PC-3 (cell line): ENCODE results near the gene RAB3B. TPM values are rescaled to one million over a fixed set of nuclear protein-coding genes. Genes with fewer than 3 reads are reported as not detected.

Experiments
- ATAC-seq: fragments of 200-7000 bp; cut with Tn5 transposase; 2 replicates; pipeline ENCODE4 v1.9.1; 2020; ENCODE audit warnings: mild to moderate bottlenecking, moderate library complexity
- Bru-seq: library from RNA; stranded (reverse); fragments of 400-500 nt; gene quantifications from one replicate; lab custom pipeline; 2021; lab: Mats Ljungman, UMichigan
- BruChase-seq, 2 experiments: library from RNA; stranded (reverse); fragments of 400-500 nt; gene quantifications; one replicate each; lab custom pipeline; 2021; lab: Mats Ljungman, UMichigan
- BruUV-seq: library from RNA; stranded (reverse); fragments of 400-500 nt; replicated peaks from 2 replicates; lab custom pipeline; 2021; lab: Mats Ljungman, UMichigan
- CTCF ChIA-PET: fragments of 300-600 bp; sonication (Branson Sonifier 250); formaldehyde crosslinking; loops from one replicate; lab custom pipeline; 2022; ENCODE audit warnings: antibody characterized with exemption; lab: Charles Lee
- POLR2A ChIA-PET: fragments of 300-600 bp; sonication (Branson Sonifier 250); formaldehyde crosslinking; loops from one replicate; lab custom pipeline; 2022; ENCODE audit warnings: antibody characterized with exemption; ENCODE audit not compliant: unreplicated experiment; lab: Charles Lee
- DNase-seq: peaks from one replicate; pipeline ENCODE4 v3.0.0-alpha.2; 2015
- H2AFZ ChIP-seq: fragments of 300-600 bp; sonication (generic); 2 replicates; pipeline ENCODE4 v1.6.0; 2016; ENCODE audit warnings: antibody characterized with exemption, low read length
- H3F3A ChIP-seq: fragments of 300-600 bp; sonication (generic); one replicate; pipeline ENCODE4 v1.6.0; 2017; ENCODE audit warnings: antibody characterized with exemption, low read length, control low read depth, mild to moderate bottlenecking; ENCODE audit not compliant: unreplicated experiment
- H3K27ac ChIP-seq: fragments of 300-600 bp; sonication (generic); 2 replicates; pipeline ENCODE4 v1.5.1; 2016; ENCODE audit warnings: mild to moderate bottlenecking, low read length
- H3K27me3 ChIP-seq: fragments of 300-600 bp; sonication (generic); 2 replicates; pipeline ENCODE4 v1.6.1; 2016; ENCODE audit warnings: low read length, mixed read lengths
- H3K36me3 ChIP-seq: fragments of 300-600 bp; sonication (generic); 2 replicates; pipeline ENCODE4 v1.6.1; 2016; ENCODE audit warnings: low read depth, mixed run types, low read length, mixed read lengths
- H3K4me1 ChIP-seq: fragments of 300-600 bp; sonication (generic); 2 replicates; pipeline ENCODE4 v1.5.1; 2016; ENCODE audit warnings: low read length; ENCODE audit not compliant: insufficient read depth
- H3K4me2 ChIP-seq: fragments of 300-600 bp; sonication (generic); 2 replicates; pipeline ENCODE4 v1.6.0; 2016; ENCODE audit warnings: low read length
- H3K4me3 ChIP-seq: fragments of 300-600 bp; sonication (generic); 2 replicates; pipeline ENCODE4 v1.5.1; 2016; ENCODE audit warnings: mild to moderate bottlenecking, low read length, mixed read lengths
- H3K79me2 ChIP-seq: fragments of 300-600 bp; sonication (generic); 2 replicates; pipeline ENCODE4 v1.6.1; 2017; ENCODE audit warnings: low read length, mixed read lengths
- H3K9ac ChIP-seq: fragments of 300-600 bp; sonication (generic); 2 replicates; pipeline ENCODE4 v1.6.0; 2016; ENCODE audit warnings: mild to moderate bottlenecking, low read length
- H3K9me2 ChIP-seq: fragments of 300-600 bp; sonication (generic); replicated peaks from 2 replicates; pipeline ENCODE4 v1.6.1; 2016; ENCODE audit warnings: mixed run types, low read length, mixed read lengths
- H3K9me3 ChIP-seq: fragments of 300-600 bp; sonication (generic); 2 replicates; pipeline ENCODE4 v1.6.1; 2016; ENCODE audit warnings: low read length, mixed read lengths
- H4K20me1 ChIP-seq: fragments of 300-600 bp; sonication (generic); 2 replicates; pipeline ENCODE4 v1.6.1; 2016; ENCODE audit warnings: low read length, mixed read lengths
- EZH2 ChIP-seq: fragments of 300-600 bp; sonication (generic); IDR thresholded peaks from one replicate; pipeline ENCODE4 v1.6.1; 2017; ENCODE audit warnings: antibody characterized with exemption, mild to moderate bottlenecking, low read length; ENCODE audit not compliant: unreplicated experiment
- EZH2phosphoT487 ChIP-seq: fragments of 300-600 bp; sonication (generic); IDR thresholded peaks from 2 replicates; pipeline ENCODE4 v1.6.1; 2018; ENCODE audit warnings: mild to moderate bottlenecking, antibody characterized with exemption, low read length, borderline replicate concordance
- intact Hi-C: fragments of 100-400 bp; cut with micrococcal nuclease; formaldehyde crosslinking; loops from 2 replicates; pipeline ENCODE4 v1.9.0; 2023
- long read RNA-seq: library from polyadenylated mRNA; unstranded; transcript quantifications from one replicate; pipeline ENCODE4 v2.0.0, GENCODE V29; 2021; ENCODE audit not compliant: unreplicated experiment
- total RNA-seq: library from RNA; depleted of rRNA; stranded (reverse); fragments of >200 nt; gene quantifications from 2 replicates; pipeline ENCODE4 v1.2.3, GENCODE V29; 2014; rRNA removed
- TF ChIP-seq, protein P1 (sequence below): fragments of 300-600 bp; sonication (generic); conservative IDR thresholded peaks from 2 replicates; pipeline ENCODE4 v1.5.1; 2017; ENCODE audit warnings: antibody characterized with exemption, low read depth, mild to moderate bottlenecking, low read length

Gene RAB3B, protein sequence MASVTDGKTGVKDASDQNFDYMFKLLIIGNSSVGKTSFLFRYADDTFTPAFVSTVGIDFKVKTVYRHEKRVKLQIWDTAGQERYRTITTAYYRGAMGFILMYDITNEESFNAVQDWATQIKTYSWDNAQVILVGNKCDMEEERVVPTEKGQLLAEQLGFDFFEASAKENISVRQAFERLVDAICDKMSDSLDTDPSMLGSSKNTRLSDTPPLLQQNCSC
- total RNA-seq = 4.5 and 5.0 TPM in 2 replicates
- Bru-seq, nascent RNA = percentile 43 among the genes with signal in this experiment
- percentile 58 among the genes with signal in this experiment for BruChase-seq, experiment 1, labeled RNA remaining after a 6-hour chase
- BruChase-seq, experiment 2, labeled RNA remaining after a 2-hour chase = percentile 39 among the genes with signal in this experiment
- long read RNA-seq, partial matches to known transcripts = 0 of 3 reads
- long read RNA-seq, other reads (novel, unspliced or antisense) = 3 of 3 reads

DNA sequence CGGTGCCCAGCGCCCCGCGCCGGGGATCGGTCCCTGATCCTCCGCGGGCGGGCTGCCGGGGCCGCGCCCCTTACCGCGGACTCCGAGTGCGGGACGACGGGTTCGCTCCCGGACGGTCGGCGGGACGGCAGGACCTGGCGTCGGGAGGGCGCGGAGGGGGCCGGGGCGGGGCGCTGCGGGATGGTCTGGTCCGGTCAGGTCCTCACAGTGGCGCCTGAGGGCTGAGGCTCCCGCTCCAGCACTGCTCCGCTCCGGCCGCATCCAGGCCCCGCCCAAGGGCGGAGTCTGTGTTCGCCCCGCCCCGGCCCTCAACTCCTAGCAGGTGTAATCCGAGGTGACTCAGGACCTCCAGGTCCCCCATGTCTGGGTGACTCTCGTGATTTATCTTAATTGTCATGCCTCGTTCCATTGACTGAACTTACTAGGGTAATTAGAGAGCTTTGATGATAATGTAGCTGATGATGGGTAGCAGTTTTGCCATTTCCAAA, at the start of gene RAB3B:
Gene RAB3B, minus strand, starts transcription at position 223 of the 488 bp plus-strand sequence. CDS start 13,583 bp downstream, outside the sequence.
- Histone ChIP-seq H3K27me3 (no peaks in the 10 kb centered on the region), H3K27ac (no peak within 1 kb of the TSS), H3K9me3 (no peaks in the 10 kb centered on the region), H3K79me2 (no peaks in the 10 kb centered on the region), H3K9ac (no peak within 1 kb of the TSS), H3F3A (no peaks in the 10 kb centered on the region), H3K9me2 (no peaks in the 10 kb centered on the region), H3K4me3 (peak within 1 kb of the TSS; percentile 76), H3K4me1 (no peaks in the 10 kb centered on the region), H3K4me2 (peak within 1 kb of the TSS; percentile 82), H2AFZ (peak within 1 kb of the TSS; percentile 87), H4K20me1 (no peaks in the 10 kb centered on the region), H3K36me3 (no peaks in the 10 kb centered on the region)
- ChIA-PET POLR2A (no interaction called here), CTCF (interaction anchor here (0.7 kb wide), 1 partner anchor 8 kb away, joined by 21 read pairs; no protein-coding TSS in a partner anchor)
- TF ChIP-seq EZH2phosphoT487 = no peak
- no peak for TF ChIP-seq EZH2
- TF ChIP-seq, protein P1, sequence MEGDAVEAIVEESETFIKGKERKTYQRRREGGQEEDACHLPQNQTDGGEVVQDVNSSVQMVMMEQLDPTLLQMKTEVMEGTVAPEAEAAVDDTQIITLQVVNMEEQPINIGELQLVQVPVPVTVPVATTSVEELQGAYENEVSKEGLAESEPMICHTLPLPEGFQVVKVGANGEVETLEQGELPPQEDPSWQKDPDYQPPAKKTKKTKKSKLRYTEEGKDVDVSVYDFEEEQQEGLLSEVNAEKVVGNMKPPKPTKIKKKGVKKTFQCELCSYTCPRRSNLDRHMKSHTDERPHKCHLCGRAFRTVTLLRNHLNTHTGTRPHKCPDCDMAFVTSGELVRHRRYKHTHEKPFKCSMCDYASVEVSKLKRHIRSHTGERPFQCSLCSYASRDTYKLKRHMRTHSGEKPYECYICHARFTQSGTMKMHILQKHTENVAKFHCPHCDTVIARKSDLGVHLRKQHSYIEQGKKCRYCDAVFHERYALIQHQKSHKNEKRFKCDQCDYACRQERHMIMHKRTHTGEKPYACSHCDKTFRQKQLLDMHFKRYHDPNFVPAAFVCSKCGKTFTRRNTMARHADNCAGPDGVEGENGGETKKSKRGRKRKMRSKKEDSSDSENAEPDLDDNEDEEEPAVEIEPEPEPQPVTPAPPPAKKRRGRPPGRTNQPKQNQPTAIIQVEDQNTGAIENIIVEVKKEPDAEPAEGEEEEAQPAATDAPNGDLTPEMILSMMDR = no peak
- peak; percentile 100 for ATAC-seq
- BruUV-seq = no TSS peak
- DNase-seq = peak; percentile 77
- intact Hi-C loops = no loop called here

DNA sequence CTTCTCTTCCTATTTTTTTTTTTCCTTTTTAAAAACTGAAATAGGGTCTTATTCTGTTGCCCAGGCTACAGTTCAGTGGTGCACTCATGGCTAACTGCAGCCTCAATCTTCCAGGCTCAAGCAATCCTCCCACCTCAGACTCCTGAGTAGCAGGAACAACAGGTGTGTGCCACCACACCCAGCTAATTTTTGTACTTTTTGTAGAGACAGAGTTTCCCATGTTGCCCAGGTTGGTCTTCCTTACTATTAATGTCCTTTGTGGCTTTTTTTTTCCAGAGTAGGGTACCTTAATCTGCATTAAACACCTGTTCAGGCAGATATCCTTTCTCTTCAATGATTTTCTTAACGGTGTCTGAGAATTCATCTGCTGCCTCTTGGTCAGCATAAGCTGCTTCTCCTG, 47.4 kb upstream of the RAB3B start:
- Histone ChIP-seq H3K27me3 (no peaks in the 10 kb centered on the region), H3K9me2 (no peaks in the 10 kb centered on the region), H3K4me2 (no peak overlapping the region), H3K27ac (no peak overlapping the region), H3K4me1 (peaks cover 5% of the 10 kb centered on the region; the same call in 1 of the 2 replicates), H3K36me3 (peaks cover 11% of the 10 kb centered on the region; the same call in 1 of the 2 replicates), H2AFZ (no peak overlapping the region), H3K79me2 (peaks cover 8% of the 10 kb centered on the region), H4K20me1 (no peaks in the 10 kb centered on the region), H3K9me3 (no peaks in the 10 kb centered on the region), H3K9ac (no peak overlapping the region), H3K4me3 (no peak overlapping the region), H3F3A (no peaks in the 10 kb centered on the region)
- intact Hi-C loops = no loop called here
- ATAC-seq (no peak), DNase-seq (no peak)
- no TSS peak for BruUV-seq
- CTCF ChIA-PET = interaction anchor here (0.6 kb wide), 1 partner anchor 180 kb away, joined by 3 read pairs; no protein-coding TSS in a partner anchor
- POLR2A ChIA-PET = no interaction called here
- TF ChIP-seq, protein P1 = no peak
- TF ChIP-seq EZH2phosphoT487 (no peak), EZH2 (no peak)
